HepG2 (cell line): Measurements from ENCODE around the gene ZNF749. TPM values are rescaled to one million over a fixed set of nuclear protein-coding genes. Genes with fewer than 3 reads are reported as not detected.
A peak's percentile ranks its signal among the peaks of the same experiment; 100 is the strongest.

ENCODE experiments used
- FOXK1 ChIP-seq: sonication (generic); formaldehyde crosslinking; IDR thresholded peaks from 2 replicates; pipeline ENCODE4 v1.4.0; 2020; ENCODE audit warnings: low read depth, missing genetic modification reagents, borderline replicate concordance
- GABPA ChIP-seq, 2 experiments: IDR thresholded peaks; 2 replicates each; pipeline ENCODE4 v1.6.1; 2011 to 2016; ENCODE audit warnings: low read depth in 2 of 2, low read length in 1 of 2, missing biosample characterization in 1 of 2, missing genetic modification characterization in 1 of 2
- MXI1 ChIP-seq: IDR thresholded peaks from 3 replicates; pipeline ENCODE4 v1.6.1; 2012; ENCODE audit warnings: low read depth, low read length, inconsistent platforms, borderline replicate concordance
- NR2C2 ChIP-seq: sonication (generic); formaldehyde crosslinking; IDR thresholded peaks from 2 replicates; pipeline ENCODE4 v1.4.0; 2020; ENCODE audit warnings: missing genetic modification reagents, mild to moderate bottlenecking, moderate library complexity, borderline replicate concordance
- YEATS4 ChIP-seq: sonication (generic); formaldehyde crosslinking; IDR thresholded peaks from 2 replicates; pipeline ENCODE4 v1.4.0; 2020; ENCODE audit warnings: missing genetic modification reagents, borderline replicate concordance
- ZNF264 ChIP-seq: sonication (generic); formaldehyde crosslinking; IDR thresholded peaks from 2 replicates; pipeline ENCODE4 v1.4.0; 2020; ENCODE audit warnings: missing genetic modification reagents
- polyA plus RNA-seq, 8 experiments: library from polyadenylated mRNA; depleted of rRNA in 3 of 8; stranded (reverse) in 7 of 8; unstranded in 1 of 8; fragments of >200 nt; fragmentation: Illumina TruSeq in 4 of 8; extraction: Trizol in 4 of 8; gene quantifications; 2 replicates each; pipeline versions ENCODE4 v1.2.1 to v1.2.3, GENCODE V29; 2011 to 2016; ENCODE audit warnings: low read depth in 4 of 8, missing spikeins in 1 of 8, mixed read lengths in 1 of 8; ENCODE audit not compliant: insufficient read depth in 1 of 8
- total RNA-seq, 5 experiments: library from RNA; depleted of rRNA; stranded (reverse); fragments of >200 nt; fragmentation: Illumina TruSeq; extraction: Trizol; gene quantifications; 2 replicates each; pipeline ENCODE4 v1.2.3, GENCODE V29; 2016; ENCODE audit warnings: low read depth in 1 of 5
- TF ChIP-seq, protein P1 (sequence below): IDR thresholded peaks from 2 replicates; pipeline ENCODE4 v1.6.1; 2012; ENCODE audit warnings: inconsistent platforms
- TF ChIP-seq, protein P2 (sequence below): sonication (generic); formaldehyde crosslinking; IDR thresholded peaks from 2 replicates; pipeline ENCODE4 v1.4.0; 2020; ENCODE audit warnings: mild to moderate bottlenecking, missing genetic modification reagents

ZNF749 gene
- total and polyA plus RNA-seq, 2 of the 13 experiments (the other 11 are each of a cell fraction or from before 2014, with no cell fraction given) = 18.9 to 21.0 TPM

DNA sequence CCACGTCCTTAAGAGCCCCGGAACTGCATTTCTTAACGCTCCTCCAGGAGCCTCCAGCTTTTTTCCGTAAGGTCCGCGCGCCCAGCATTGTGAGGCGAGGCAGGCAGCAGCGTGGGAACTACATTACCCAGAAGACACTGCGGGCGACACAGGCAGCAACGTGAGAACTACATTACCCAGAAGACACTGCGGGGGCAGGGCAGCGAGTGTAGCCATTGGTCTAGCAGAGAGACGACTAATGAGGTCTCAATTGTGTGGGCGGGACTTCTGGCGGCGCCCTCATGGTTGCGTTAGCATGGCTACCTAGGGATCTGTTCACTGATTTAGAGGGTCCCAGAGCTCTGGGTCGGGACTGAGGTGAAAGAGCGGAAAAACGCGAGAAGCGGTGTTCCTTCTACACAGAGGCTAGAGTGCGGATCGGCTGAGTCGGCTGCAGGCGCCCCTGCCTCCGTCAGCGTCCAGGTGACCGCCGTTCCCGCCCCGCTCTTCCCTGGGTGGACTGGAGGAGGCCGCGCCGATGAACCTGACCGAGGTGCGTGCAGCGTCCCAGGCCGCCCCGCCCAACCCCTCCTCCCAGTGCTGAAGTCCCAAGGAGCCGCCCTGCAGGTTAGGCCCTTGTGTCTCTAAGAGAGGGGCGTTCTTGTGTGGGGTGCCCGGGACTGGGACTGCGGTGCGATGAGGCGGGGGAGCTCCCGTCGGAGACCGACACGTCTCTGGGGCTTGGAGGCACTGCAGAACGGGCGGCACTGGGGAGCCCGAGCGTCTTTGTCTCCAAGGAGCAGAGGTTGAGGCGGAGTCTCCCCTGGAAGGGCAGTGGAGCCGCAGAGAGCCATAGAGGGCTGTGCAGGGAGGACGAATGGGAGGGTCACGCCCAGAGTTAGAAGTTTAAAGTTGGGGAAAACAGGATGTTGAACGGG is at the start of gene ZNF749 (continued):
- TF ChIP-seq, protein P1, sequence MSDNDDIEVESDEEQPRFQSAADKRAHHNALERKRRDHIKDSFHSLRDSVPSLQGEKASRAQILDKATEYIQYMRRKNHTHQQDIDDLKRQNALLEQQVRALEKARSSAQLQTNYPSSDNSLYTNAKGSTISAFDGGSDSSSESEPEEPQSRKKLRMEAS = peak; percentile 82
- TF ChIP-seq GABPA (IDR thresholded peaks at IDR 0.05; ENCODE audit: low read depth, low read length) (peak; percentile 74), GABPA (CRISPR knock-in tag; IDR thresholded peaks at IDR 0.05; ENCODE audit: low read depth) (peak; percentile 93), ZNF264 (CRISPR knock-in tag) (0 out of 2 replicates have a peak, but pooled peaks have one; percentile 64), YEATS4 (CRISPR knock-in tag) (peak; percentile 61), NR2C2 (CRISPR knock-in tag) (peak; percentile 84), MXI1 (peak; percentile 94; the same call in 2 of the 3 replicates), FOXK1 (peak; percentile 85; the same call in 1 of the 2 replicates)
- TF ChIP-seq, protein P2, sequence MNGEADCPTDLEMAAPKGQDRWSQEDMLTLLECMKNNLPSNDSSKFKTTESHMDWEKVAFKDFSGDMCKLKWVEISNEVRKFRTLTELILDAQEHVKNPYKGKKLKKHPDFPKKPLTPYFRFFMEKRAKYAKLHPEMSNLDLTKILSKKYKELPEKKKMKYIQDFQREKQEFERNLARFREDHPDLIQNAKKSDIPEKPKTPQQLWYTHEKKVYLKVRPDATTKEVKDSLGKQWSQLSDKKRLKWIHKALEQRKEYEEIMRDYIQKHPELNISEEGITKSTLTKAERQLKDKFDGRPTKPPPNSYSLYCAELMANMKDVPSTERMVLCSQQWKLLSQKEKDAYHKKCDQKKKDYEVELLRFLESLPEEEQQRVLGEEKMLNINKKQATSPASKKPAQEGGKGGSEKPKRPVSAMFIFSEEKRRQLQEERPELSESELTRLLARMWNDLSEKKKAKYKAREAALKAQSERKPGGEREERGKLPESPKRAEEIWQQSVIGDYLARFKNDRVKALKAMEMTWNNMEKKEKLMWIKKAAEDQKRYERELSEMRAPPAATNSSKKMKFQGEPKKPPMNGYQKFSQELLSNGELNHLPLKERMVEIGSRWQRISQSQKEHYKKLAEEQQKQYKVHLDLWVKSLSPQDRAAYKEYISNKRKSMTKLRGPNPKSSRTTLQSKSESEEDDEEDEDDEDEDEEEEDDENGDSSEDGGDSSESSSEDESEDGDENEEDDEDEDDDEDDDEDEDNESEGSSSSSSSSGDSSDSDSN (CRISPR knock-in tag) = peak; percentile 68
- TF ChIP-seq, all 625 proteins: peak for 194
